ENCODE measurements around the gene KRTAP9-3. TPM values are rescaled to one million over a fixed set of nuclear protein-coding genes. Genes with fewer than 3 reads are reported as not detected.
"Not testable (repeated sequence)": the region's sequence is repeated elsewhere in the genome, so short reads cannot be mapped to it uniquely, and the experiment has no call there.

KRTAP9-3 gene
- total RNA-seq, 1 experiment from 2014 or later = not detected

GRCh38 chr17:41186872-41187271 lies 45.4 kb upstream of the KRTAP9-3 start (continued):
- TF ChIP-seq USF2 (CRISPR knock-in tag; IDR thresholded peaks at IDR 0.05) (no peak), ZNF671 (CRISPR knock-in tag; IDR thresholded peaks at IDR 0.05) (no peak)

GRCh38 chr17:41189837-41190318 lies 42.4 kb upstream of the KRTAP9-3 start, which contains the start of gene KRTAP9-1:
KRTAP9-1 (plus strand) TSS chr17:41189887; CDS start chr17:41189887, 0 bp downstream.
- CTCF ChIA-PET; ATAC-seq; DNase-seq (ENCODE audit: low spot score): not testable (repeated sequence)

DNA sequence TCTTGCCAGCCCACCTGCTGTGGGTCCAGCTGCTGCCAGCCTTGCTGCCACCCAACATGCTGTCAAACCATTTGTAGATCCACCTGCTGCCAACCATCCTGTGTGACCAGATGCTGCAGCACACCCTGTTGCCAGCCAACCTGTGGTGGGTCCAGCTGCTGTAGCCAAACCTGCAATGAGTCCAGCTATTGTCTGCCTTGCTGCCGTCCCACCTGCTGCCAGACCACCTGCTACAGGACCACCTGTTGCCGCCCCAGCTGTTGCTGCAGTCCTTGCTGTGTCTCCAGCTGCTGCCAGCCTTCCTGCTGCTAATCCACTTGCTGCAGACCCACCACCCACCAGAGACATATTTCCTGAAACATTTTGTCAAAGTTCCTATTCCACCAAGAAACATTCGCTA lies 41.9 kb upstream of the KRTAP9-3 start:
- Mint-ChIP-seq H3K4me1 (no peaks in the 10 kb centered on the region), H3K27ac (no peak overlapping the region), H3K4me3 (no peak overlapping the region), H3K9me3 (peaks cover 18% of the 10 kb centered on the region), H3K36me3 (0 out of 2 replicates have a peak, but pooled peaks cover 3% of the 10 kb centered on the region), H3K27me3 (ENCODE audit: low read depth) (no peaks in the 10 kb centered on the region)
- CTCF ChIA-PET = no interaction called here
- TF ChIP-seq MLX (CRISPR knock-in tag; IDR thresholded peaks at IDR 0.05) = no peak
- TF ChIP-seq TP53 (CRISPR knock-in tag; IDR thresholded peaks at IDR 0.05) = no peak
- peak; percentile 53; the same call in 1 of the 2 replicates for TF ChIP-seq ZNF423 (CRISPR knock-in tag; IDR thresholded peaks at IDR 0.05)
- TF ChIP-seq, protein P1, sequence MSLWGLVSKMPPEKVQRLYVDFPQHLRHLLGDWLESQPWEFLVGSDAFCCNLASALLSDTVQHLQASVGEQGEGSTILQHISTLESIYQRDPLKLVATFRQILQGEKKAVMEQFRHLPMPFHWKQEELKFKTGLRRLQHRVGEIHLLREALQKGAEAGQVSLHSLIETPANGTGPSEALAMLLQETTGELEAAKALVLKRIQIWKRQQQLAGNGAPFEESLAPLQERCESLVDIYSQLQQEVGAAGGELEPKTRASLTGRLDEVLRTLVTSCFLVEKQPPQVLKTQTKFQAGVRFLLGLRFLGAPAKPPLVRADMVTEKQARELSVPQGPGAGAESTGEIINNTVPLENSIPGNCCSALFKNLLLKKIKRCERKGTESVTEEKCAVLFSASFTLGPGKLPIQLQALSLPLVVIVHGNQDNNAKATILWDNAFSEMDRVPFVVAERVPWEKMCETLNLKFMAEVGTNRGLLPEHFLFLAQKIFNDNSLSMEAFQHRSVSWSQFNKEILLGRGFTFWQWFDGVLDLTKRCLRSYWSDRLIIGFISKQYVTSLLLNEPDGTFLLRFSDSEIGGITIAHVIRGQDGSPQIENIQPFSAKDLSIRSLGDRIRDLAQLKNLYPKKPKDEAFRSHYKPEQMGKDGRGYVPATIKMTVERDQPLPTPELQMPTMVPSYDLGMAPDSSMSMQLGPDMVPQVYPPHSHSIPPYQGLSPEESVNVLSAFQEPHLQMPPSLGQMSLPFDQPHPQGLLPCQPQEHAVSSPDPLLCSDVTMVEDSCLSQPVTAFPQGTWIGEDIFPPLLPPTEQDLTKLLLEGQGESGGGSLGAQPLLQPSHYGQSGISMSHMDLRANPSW (CRISPR knock-in tag; conservative IDR thresholded peaks at IDR 0.05; ENCODE audit: low read depth) = no peak
- no peak for TF ChIP-seq ZNF532 (CRISPR knock-in tag; IDR thresholded peaks at IDR 0.05; ENCODE audit: borderline replicate concordance)
- TF ChIP-seq ZNF671 (CRISPR knock-in tag; IDR thresholded peaks at IDR 0.05) = no peak
- DNase-seq (ENCODE audit: low spot score) (no peak), ATAC-seq (no peak)
- POLR2A ChIA-PET = no interaction called here

More at GRCh38 chr17:41189837-41190318, 42.4 kb upstream of the KRTAP9-3 start, which contains the start of gene KRTAP9-1:
- H3K4me1 Mint-ChIP-seq; H3K27ac Mint-ChIP-seq; H3K4me3 Mint-ChIP-seq; H3K27me3 Mint-ChIP-seq (ENCODE audit: low read depth); H3K36me3 Mint-ChIP-seq; POLR2A ChIA-PET: not testable (repeated sequence)
- H3K9me3 Mint-ChIP-seq = peaks cover 18% of the 10 kb centered on the region
- peak; percentile 10; the same call in 1 of the 2 replicates for TF ChIP-seq ZNF423 (CRISPR knock-in tag; IDR thresholded peaks at IDR 0.05)
- TF ChIP-seq ATF1 (CRISPR knock-in tag; IDR thresholded peaks at IDR 0.05) = 0 out of 2 replicates have a peak, but pooled peaks have one; percentile 48

- H3K36me3 Mint-ChIP-seq = peaks cover 7% of the 10 kb centered on the region
- TF ChIP-seq TP53 (CRISPR knock-in tag; IDR thresholded peaks at IDR 0.05) (no peak), IRF2 (CRISPR knock-in tag; IDR thresholded peaks at IDR 0.05; ENCODE audit: borderline replicate concordance, low read depth) (no peak), ZNF423 (CRISPR knock-in tag; IDR thresholded peaks at IDR 0.05) (no peak), ZNF121 (CRISPR knock-in tag; IDR thresholded peaks at IDR 0.05) (no peak), PRRX2 (CRISPR knock-in tag; IDR thresholded peaks at IDR 0.05) (no peak), ELF4 (CRISPR knock-in tag; IDR thresholded peaks at IDR 0.05; ENCODE audit: low read depth) (no peak), NFATC4 (CRISPR knock-in tag; IDR thresholded peaks at IDR 0.05) (no peak), GRHL2 (CRISPR knock-in tag; IDR thresholded peaks at IDR 0.05; ENCODE audit: insufficient replicate concordance, severe bottlenecking) (no peak), ZBTB21 (CRISPR knock-in tag; IDR thresholded peaks at IDR 0.05; ENCODE audit: borderline replicate concordance) (no peak), FOXP1 (CRISPR knock-in tag; IDR thresholded peaks at IDR 0.05; ENCODE audit: borderline replicate concordance) (no peak)
- TF ChIP-seq, protein P2, sequence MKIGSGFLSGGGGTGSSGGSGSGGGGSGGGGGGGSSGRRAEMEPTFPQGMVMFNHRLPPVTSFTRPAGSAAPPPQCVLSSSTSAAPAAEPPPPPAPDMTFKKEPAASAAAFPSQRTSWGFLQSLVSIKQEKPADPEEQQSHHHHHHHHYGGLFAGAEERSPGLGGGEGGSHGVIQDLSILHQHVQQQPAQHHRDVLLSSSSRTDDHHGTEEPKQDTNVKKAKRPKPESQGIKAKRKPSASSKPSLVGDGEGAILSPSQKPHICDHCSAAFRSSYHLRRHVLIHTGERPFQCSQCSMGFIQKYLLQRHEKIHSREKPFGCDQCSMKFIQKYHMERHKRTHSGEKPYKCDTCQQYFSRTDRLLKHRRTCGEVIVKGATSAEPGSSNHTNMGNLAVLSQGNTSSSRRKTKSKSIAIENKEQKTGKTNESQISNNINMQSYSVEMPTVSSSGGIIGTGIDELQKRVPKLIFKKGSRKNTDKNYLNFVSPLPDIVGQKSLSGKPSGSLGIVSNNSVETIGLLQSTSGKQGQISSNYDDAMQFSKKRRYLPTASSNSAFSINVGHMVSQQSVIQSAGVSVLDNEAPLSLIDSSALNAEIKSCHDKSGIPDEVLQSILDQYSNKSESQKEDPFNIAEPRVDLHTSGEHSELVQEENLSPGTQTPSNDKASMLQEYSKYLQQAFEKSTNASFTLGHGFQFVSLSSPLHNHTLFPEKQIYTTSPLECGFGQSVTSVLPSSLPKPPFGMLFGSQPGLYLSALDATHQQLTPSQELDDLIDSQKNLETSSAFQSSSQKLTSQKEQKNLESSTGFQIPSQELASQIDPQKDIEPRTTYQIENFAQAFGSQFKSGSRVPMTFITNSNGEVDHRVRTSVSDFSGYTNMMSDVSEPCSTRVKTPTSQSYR (CRISPR knock-in tag; IDR thresholded peaks at IDR 0.05) = no peak
- H3K27ac Mint-ChIP-seq = no peak overlapping the region
- DNase-seq (ENCODE audit: low spot score) (no peak), ATAC-seq (no peak)
- peaks cover 28% of the 10 kb centered on the region for H3K9me3 Mint-ChIP-seq
- CTCF ChIA-PET = no interaction called here
- H3K4me1 Mint-ChIP-seq = no peaks in the 10 kb centered on the region
- no peak overlapping the region for H3K4me3 Mint-ChIP-seq
- H3K27me3 Mint-ChIP-seq (ENCODE audit: low read depth) = no peaks in the 10 kb centered on the region; the same call in 1 of the 2 replicates
- POLR2A ChIA-PET = interaction anchor here (0.7 kb wide), 1 partner anchor 383 kb away, joined by 5 read pairs; no protein-coding TSS in a partner anchor
Measured at GRCh38 chr17:41196068-41196467, 36.2 kb upstream of the KRTAP9-3 start.
